Occipital lobe (tissue), 2 donors: Measurements from ENCODE around the gene RBM18. TPM values are rescaled to one million over a fixed set of nuclear protein-coding genes. Genes with fewer than 3 reads are reported as not detected.

Experiments
- DNase-seq: peaks from one replicate; lab custom pipeline; 2025; lab: John Stamatoyannopoulos, UW
- total RNA-seq: library from RNA; depleted of rRNA; stranded (reverse); fragments of >200 nt; gene quantifications from one replicate; pipeline ENCODE4 v1.2.3, GENCODE V29; 2014

Gene RBM18
- total RNA-seq, 1 donor from 2014 or later = 18.1 TPM

GRCh38 chr9:122206118-122207046, 58.3 kb downstream of the RBM18 start:
- no peak for DNase-seq

- DNase-seq = no peak
Observed at GRCh38 chr9:122205176-122205575, 59.5 kb downstream of the RBM18 start.

- DNase-seq = no peak
Observed at GRCh38 chr9:122204491-122204890, 60.1 kb downstream of the RBM18 start.

GRCh38 chr9:122204055-122204454, 60.6 kb downstream of the RBM18 start:
- DNase-seq = no peak

GRCh38 chr9:122202111-122202510, 62.5 kb downstream of the RBM18 start:
- DNase-seq = no peak

- DNase-seq = no peak
Observed at GRCh38 chr9:122201641-122202040, 63.0 kb downstream of the RBM18 start.

GRCh38 chr9:122200960-122201595, 63.6 kb downstream of the RBM18 start:
- no peak for DNase-seq

GRCh38 chr9:122197882-122198281, 66.8 kb downstream of the RBM18 start:
- no peak for DNase-seq

- DNase-seq = no peak
Observed at GRCh38 chr9:122197426-122197825, 67.2 kb downstream of the RBM18 start.

GRCh38 chr9:122195875-122196274, 68.8 kb downstream of the RBM18 start:
- no peak for DNase-seq

- no peak for DNase-seq
Observed at GRCh38 chr9:122193651-122194050, 71.0 kb downstream of the RBM18 start.

- no peak for DNase-seq
Observed at GRCh38 chr9:122192914-122193525, 71.6 kb downstream of the RBM18 start.

- DNase-seq = no peak
Observed at GRCh38 chr9:122192261-122192875, 72.3 kb downstream of the RBM18 start.

GRCh38 chr9:122191584-122191983, 73.1 kb downstream of the RBM18 start:
- DNase-seq = no peak

GRCh38 chr9:122190597-122191381, 73.9 kb downstream of the RBM18 start:
- no peak for DNase-seq

- DNase-seq = no peak
Observed at GRCh38 chr9:122188369-122188768, 76.3 kb downstream of the RBM18 start.

Other genes starting within 250 kb of the RBM18 start
- 26.8 TPM for gene TTLL11, start 171.5 kb downstream of the RBM18 start, total RNA-seq
- gene NDUFA8, start 105.1 kb downstream of the RBM18 start, total RNA-seq = 18.2 TPM
- 1.2 TPM for gene MORN5, start 104.9 kb downstream of the RBM18 start, total RNA-seq
- gene LHX6, start 35.9 kb downstream of the RBM18 start, total RNA-seq = 20.0 TPM
- 26.2 TPM for gene MRRF, start within 50 bp of the RBM18 start, total RNA-seq
- 0.47 TPM for gene PTGS1, start 106.2 kb upstream of the RBM18 start, total RNA-seq
- gene OR1J1, start 213.1 kb upstream of the RBM18 start, total RNA-seq = not detected
- gene OR1J2, start 246.0 kb upstream of the RBM18 start, total RNA-seq = not detected